Measurements from ENCODE around the gene PTPN11. TPM values are rescaled to one million over a fixed set of nuclear protein-coding genes. Genes with fewer than 3 reads are reported as not detected.

The PTPN11 gene
- total and polyA plus RNA-seq, 2 of the 8 experiments (the other 6 are each of a cell fraction or from before 2014, with no cell fraction given) = 28.3 to 133 TPM

- no peak overlapping the region for H3K4me3 ChIP-seq (ENCODE audit: extremely low read depth in 1 of 4, insufficient read depth in 2 of 4, low read depth in 3 of 4, low read length in 4 of 4)
These were observed 99.1 kb downstream of the PTPN11 start for GRCh38 chr12:112517730-112518364.

More at GRCh38 chr12:112517730-112518364, 99.1 kb downstream of the PTPN11 start:
- Histone ChIP-seq H2BK15ac (ENCODE audit: low read length) (no peak overlapping the region), H4K8ac (ENCODE audit: extremely low read depth, insufficient read depth, low read length) (no peak overlapping the region), H2BK12ac (ENCODE audit: low read depth, low read length) (no peak overlapping the region), H3K56ac (replicated peaks; ENCODE audit: insufficient read length, low read depth, low read length) (no peak overlapping the region), H3K9ac (replicated peaks in 1 of 4; ENCODE audit: extremely low read depth in 1 of 4, low read depth in 3 of 4, low read length in 3 of 4) (no peak overlapping the region), H3K36me3 (ENCODE audit: control insufficient read depth in 2 of 4, insufficient read depth in 4 of 4, low read length in 3 of 4) (no peaks in the 10 kb centered on the region), H3K4me2 (ENCODE audit: insufficient read depth in 1 of 2, low read depth in 2 of 2, low read length in 2 of 2) (no peak overlapping the region), H3K79me1 (ENCODE audit: low read depth, low read length) (no peaks in the 10 kb centered on the region), H4K5ac (ENCODE audit: insufficient read length, low read depth, low read length) (no peak overlapping the region), H3K27ac (ENCODE audit: low read depth, low read length) (no peak overlapping the region), H2BK5ac (ENCODE audit: low read depth, low read length) (no peak overlapping the region), H3K18ac (ENCODE audit: extremely low read depth, low read length) (no peak overlapping the region), H4K20me1 (replicated peaks in 1 of 2; ENCODE audit: control insufficient read depth in 1 of 2, insufficient read depth in 2 of 2, low read length in 2 of 2) (no peaks in the 10 kb centered on the region), H4K91ac (replicated peaks; ENCODE audit: insufficient read length, low read length) (no peak overlapping the region), H2AK5ac (ENCODE audit: low read depth, low read length) (no peak overlapping the region), H3K79me2 (ENCODE audit: control insufficient read depth in 1 of 2, insufficient read depth in 2 of 2, low read length in 2 of 2) (no peaks in the 10 kb centered on the region), H2BK20ac (ENCODE audit: low read length) (no peak overlapping the region), H3K4me1 (replicated peaks in 1 of 4; ENCODE audit: control insufficient read depth in 3 of 4, insufficient read depth in 4 of 4, low read length in 3 of 4) (no peaks in the 10 kb centered on the region), H3K14ac (ENCODE audit: insufficient read length) (no peak overlapping the region), H3K23me2 (ENCODE audit: low read depth, low read length) (no peaks in the 10 kb centered on the region), H2BK120ac (replicated peaks; ENCODE audit: low read depth, low read length) (no peak overlapping the region), H3K9me3 (ENCODE audit: insufficient read depth in 2 of 2, low read depth in 1 of 2, low read length in 1 of 2) (peaks cover 0 to 2% of the 10 kb centered on the region in 2 experiments; a peak in 1 of 4 replicates), H3K4ac (replicated peaks; ENCODE audit: insufficient read length, low read depth, low read length) (no peak overlapping the region), H2AFZ (ENCODE audit: low read length) (no peak overlapping the region), H3K23ac (ENCODE audit: insufficient read length) (no peak overlapping the region), H3K27me3 (replicated peaks in 1 of 4; ENCODE audit: control insufficient read depth in 3 of 4, extremely low read depth in 1 of 4, insufficient read depth in 3 of 4, low read length in 3 of 4) (no peaks in the 10 kb centered on the region; a peak in 1 of 7 replicates)
- ChIA-PET POLR2A (ENCODE audit: partially characterized antibody) (interaction anchor here (0.6 to 1.2 kb wide), 2 partner anchors 61 to 186 kb away, joined by 3 to 4 read pairs; no protein-coding TSS in a partner anchor), CTCF (ENCODE audit: partially characterized antibody) (interaction anchor here (0.6 to 2.0 kb wide), 8 partner anchors 20 to 514 kb away, joined by 3 to 6 read pairs (median 4); partner anchors contain the start of gene OAS2)
- TF ChIP-seq CHD2 (IDR thresholded peaks at IDR 0.05; ENCODE audit: low read length) (no peak), CTBP2 (IDR thresholded peaks at IDR 0.05; ENCODE audit: borderline replicate concordance, insufficient read depth, insufficient read length, low read length) (no peak), RXRA (IDR thresholded peaks at IDR 0.05; ENCODE audit: insufficient read depth, low read depth, low read length) (no peak), KDM1A (IDR thresholded peaks at IDR 0.05; ENCODE audit: borderline replicate concordance, low read length) (no peak), SIX5 (IDR thresholded peaks at IDR 0.05; ENCODE audit: low read depth, low read length) (no peak), SP1 (IDR thresholded peaks at IDR 0.05; ENCODE audit: low read depth, low read length) (no peak), CHD1 (IDR thresholded peaks at IDR 0.05; ENCODE audit: low read depth, low read length) (no peak), KDM5A (IDR thresholded peaks at IDR 0.05; ENCODE audit: low read length) (no peak), CEBPB (IDR thresholded peaks at IDR 0.05; ENCODE audit: low read depth, low read length) (no peak)
- no peak for FAIRE-seq
- WGBS, 2 experiments (ENCODE audit: extremely low coverage in 1 of 2, insufficient coverage in 1 of 2, insufficient read length in 1 of 2, insufficient replicate concordance in 2 of 2, low coverage in 1 of 2, low lambda C conversion rate in 2 of 2, missing lambda C conversion rate in 1 of 2) = 90% methylated on average over 7 of the region's 7 CpGs; no CpG with 5 or more reads in 1 of the 2 experiments
- DNase-seq (ENCODE audit: low read depth in 1 of 2, low spot score in 2 of 2) = no peak
